ENCODE data around the gene CDCA8. TPM values are rescaled to one million over a fixed set of nuclear protein-coding genes. Genes with fewer than 3 reads are reported as not detected.

CDCA8 gene
- total RNA-seq, 1 experiment from 2014 or later: 57.9 TPM

- no peak for DNase-seq
- Histone ChIP-seq H3F3A (ENCODE audit: insufficient read depth, low read depth) (no peaks in the 10 kb centered on the region), H4K20me1 (ENCODE audit: insufficient read depth) (no peaks in the 10 kb centered on the region), H3K27ac (no peak overlapping the region), H3K9me3 (ENCODE audit: insufficient read depth, low read depth) (no peaks in the 10 kb centered on the region), H3K4me1 (replicated peaks; ENCODE audit: insufficient read depth) (no peaks in the 10 kb centered on the region), H3K79me2 (ENCODE audit: low read depth) (no peaks in the 10 kb centered on the region), H2AFZ (no peak overlapping the region), H3K27me3 (ENCODE audit: insufficient read depth, low read depth) (no peaks in the 10 kb centered on the region), H3K4me2 (no peak overlapping the region), H3K9me2 (ENCODE audit: insufficient read depth) (no peaks in the 10 kb centered on the region), H3K4me3 (no peak overlapping the region), H3K36me3 (ENCODE audit: low read depth) (no peaks in the 10 kb centered on the region)
- no peak for TF ChIP-seq EZH2 (IDR thresholded peaks at IDR 0.05; ENCODE audit: low read depth)
- ChIA-PET POLR2A (ENCODE audit: unreplicated experiment) (no interaction called here), CTCF (no interaction called here)
- intact Hi-C loops (cut with micrococcal nuclease; ENCODE audit: unreplicated experiment): no loop called here
- no TSS peak for BruUV-seq (replicated peaks)
Observed at GRCh38 chr1:37726751-37727585, 34.7 kb downstream of the CDCA8 start.

GRCh38 chr1:37728416-37728815, 36.1 kb downstream of the CDCA8 start:
- H3K27me3 ChIP-seq (ENCODE audit: insufficient read depth, low read depth): no peaks in the 10 kb centered on the region
- ChIA-PET CTCF (no interaction called here), POLR2A (ENCODE audit: unreplicated experiment) (no interaction called here)
- no peaks in the 10 kb centered on the region for H3K9me2 ChIP-seq (ENCODE audit: insufficient read depth)
- intact Hi-C loops (cut with micrococcal nuclease; ENCODE audit: unreplicated experiment): no loop called here
- DNase-seq: no peak
- no TSS peak for BruUV-seq (replicated peaks)
- H3K9me3 ChIP-seq (ENCODE audit: insufficient read depth, low read depth): no peaks in the 10 kb centered on the region
- no peaks in the 10 kb centered on the region for H4K20me1 ChIP-seq (ENCODE audit: insufficient read depth)
- H3K4me3 ChIP-seq: no peak overlapping the region
- no peaks in the 10 kb centered on the region for H3F3A ChIP-seq (ENCODE audit: insufficient read depth, low read depth)
- H3K36me3 ChIP-seq (ENCODE audit: low read depth): no peaks in the 10 kb centered on the region
- no peak overlapping the region for H2AFZ ChIP-seq
- TF ChIP-seq CTCF (conservative IDR thresholded peaks at IDR 0.05) (no peak), EZH2 (IDR thresholded peaks at IDR 0.05; ENCODE audit: low read depth) (no peak)
- no peak overlapping the region for H3K4me2 ChIP-seq
- peaks cover 5% of the 10 kb centered on the region for H3K4me1 ChIP-seq (replicated peaks; ENCODE audit: insufficient read depth)
- no peak overlapping the region for H3K27ac ChIP-seq
- no peaks in the 10 kb centered on the region for H3K79me2 ChIP-seq (ENCODE audit: low read depth)

GRCh38 chr1:37730376-37730775, 38.1 kb downstream of the CDCA8 start:
- Histone ChIP-seq H3K4me2 (no peak overlapping the region), H3K9me2 (ENCODE audit: insufficient read depth) (no peaks in the 10 kb centered on the region), H3K9me3 (ENCODE audit: insufficient read depth, low read depth) (no peaks in the 10 kb centered on the region), H3K36me3 (ENCODE audit: low read depth) (no peaks in the 10 kb centered on the region), H3K4me1 (replicated peaks; ENCODE audit: insufficient read depth) (peaks cover 5% of the 10 kb centered on the region), H2AFZ (no peak overlapping the region), H3K27me3 (ENCODE audit: insufficient read depth, low read depth) (no peaks in the 10 kb centered on the region), H3K27ac (no peak overlapping the region), H3K79me2 (ENCODE audit: low read depth) (no peaks in the 10 kb centered on the region), H4K20me1 (ENCODE audit: insufficient read depth) (no peaks in the 10 kb centered on the region), H3F3A (ENCODE audit: insufficient read depth, low read depth) (no peaks in the 10 kb centered on the region; the same call in 1 of the 2 replicates), H3K4me3 (no peak overlapping the region)
- BruUV-seq (replicated peaks): no TSS peak
- intact Hi-C loops (cut with micrococcal nuclease; ENCODE audit: unreplicated experiment): no loop called here
- ChIA-PET POLR2A (ENCODE audit: unreplicated experiment) (interaction anchor here (0.7 kb wide), 1 partner anchor 145 kb away, joined by 3 read pairs; no protein-coding TSS in a partner anchor), CTCF (no interaction called here)
- TF ChIP-seq CTCF (conservative IDR thresholded peaks at IDR 0.05) (no peak), EZH2 (IDR thresholded peaks at IDR 0.05; ENCODE audit: low read depth) (no peak)
- DNase-seq: no peak

Measured in PC-9 (cell line).